ENCODE measurements around the gene MN1.

Gene MN1

GRCh38 chr22:27801616-27802345, at the start of gene MN1:
TSS of gene MN1 (minus strand) at chr22:27801756. CDS start at chr22:27800543, 1,213 bp downstream.
- no peak for DNase-seq (ENCODE audit: low read depth in 2 of 2)

GRCh38 chr22:27850000-27850521, 48.5 kb upstream of the MN1 start:
- no peak for DNase-seq (ENCODE audit: low read depth in 2 of 2)

GRCh38 chr22:27848005-27848404, 46.4 kb upstream of the MN1 start:
- no peak for DNase-seq (ENCODE audit: low read depth in 2 of 2)

GRCh38 chr22:27846910-27847309, 45.4 kb upstream of the MN1 start:
- no peak for DNase-seq (ENCODE audit: low read depth in 2 of 2)

GRCh38 chr22:27846248-27846757, 44.7 kb upstream of the MN1 start:
- DNase-seq (ENCODE audit: low read depth in 2 of 2), result no peak

GRCh38 chr22:27845644-27846043, 44.1 kb upstream of the MN1 start:
- DNase-seq (ENCODE audit: low read depth in 2 of 2), result no peak

- DNase-seq (ENCODE audit: low read depth in 2 of 2), result no peak
Observed at GRCh38 chr22:27844656-27845591, 43.4 kb upstream of the MN1 start.

- no peak for DNase-seq (ENCODE audit: low read depth in 2 of 2)
Observed at GRCh38 chr22:27844256-27844655, 42.7 kb upstream of the MN1 start.

GRCh38 chr22:27843441-27843840, 41.9 kb upstream of the MN1 start:
- no peak for DNase-seq (ENCODE audit: low read depth in 2 of 2)

GRCh38 chr22:27842669-27843431, 41.3 kb upstream of the MN1 start:
- DNase-seq (ENCODE audit: low read depth in 2 of 2), result no peak

- no peak for DNase-seq (ENCODE audit: low read depth in 2 of 2)
Observed at GRCh38 chr22:27842201-27842600, 40.6 kb upstream of the MN1 start.

- DNase-seq (ENCODE audit: low read depth in 2 of 2), result no peak
Observed at GRCh38 chr22:27840436-27840835, 38.9 kb upstream of the MN1 start.

- DNase-seq (ENCODE audit: low read depth in 2 of 2), result no peak
Observed at GRCh38 chr22:27839057-27839660, 37.6 kb upstream of the MN1 start.

GRCh38 chr22:27836181-27836580, 34.6 kb upstream of the MN1 start:
- DNase-seq (ENCODE audit: low read depth in 2 of 2), result no peak

- no peak for DNase-seq (ENCODE audit: low read depth in 2 of 2)
Observed at GRCh38 chr22:27835446-27835845, 33.9 kb upstream of the MN1 start.

- DNase-seq (ENCODE audit: low read depth in 2 of 2), result no peak
Observed at GRCh38 chr22:27834364-27835185, 33.0 kb upstream of the MN1 start.

- DNase-seq (ENCODE audit: low read depth in 2 of 2), result no peak
Observed at GRCh38 chr22:27833803-27834202, 32.2 kb upstream of the MN1 start.

GRCh38 chr22:27832606-27833005, 31.1 kb upstream of the MN1 start:
- no peak for DNase-seq (ENCODE audit: low read depth in 2 of 2)

- DNase-seq (ENCODE audit: low read depth in 2 of 2), result no peak
Observed at GRCh38 chr22:27829620-27830019, 28.1 kb upstream of the MN1 start.

Measured in stimulated activated CD4-positive, alpha-beta T cell treated with anti-CD3 and anti-CD28 coated beads, Interleukin-15, amount 100 ng/mL, for 48 hours (primary cell).